HG02588 (cell line): ENCODE data around the gene ECI2.
A peak's percentile ranks its signal among the peaks of the same experiment; 100 is the strongest.

ENCODE experiments used
- ATAC-seq: cut with Tn5 transposase; IDR thresholded peaks from one replicate; pipeline ENCODE4 v1.9.1; 2021; ENCODE audit warnings: mild to moderate bottlenecking, moderate library complexity; ENCODE audit not compliant: unreplicated experiment

Gene ECI2, protein sequence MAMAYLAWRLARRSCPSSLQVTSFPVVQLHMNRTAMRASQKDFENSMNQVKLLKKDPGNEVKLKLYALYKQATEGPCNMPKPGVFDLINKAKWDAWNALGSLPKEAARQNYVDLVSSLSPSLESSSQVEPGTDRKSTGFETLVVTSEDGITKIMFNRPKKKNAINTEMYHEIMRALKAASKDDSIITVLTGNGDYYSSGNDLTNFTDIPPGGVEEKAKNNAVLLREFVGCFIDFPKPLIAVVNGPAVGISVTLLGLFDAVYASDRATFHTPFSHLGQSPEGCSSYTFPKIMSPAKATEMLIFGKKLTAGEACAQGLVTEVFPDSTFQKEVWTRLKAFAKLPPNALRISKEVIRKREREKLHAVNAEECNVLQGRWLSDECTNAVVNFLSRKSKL

DNA sequence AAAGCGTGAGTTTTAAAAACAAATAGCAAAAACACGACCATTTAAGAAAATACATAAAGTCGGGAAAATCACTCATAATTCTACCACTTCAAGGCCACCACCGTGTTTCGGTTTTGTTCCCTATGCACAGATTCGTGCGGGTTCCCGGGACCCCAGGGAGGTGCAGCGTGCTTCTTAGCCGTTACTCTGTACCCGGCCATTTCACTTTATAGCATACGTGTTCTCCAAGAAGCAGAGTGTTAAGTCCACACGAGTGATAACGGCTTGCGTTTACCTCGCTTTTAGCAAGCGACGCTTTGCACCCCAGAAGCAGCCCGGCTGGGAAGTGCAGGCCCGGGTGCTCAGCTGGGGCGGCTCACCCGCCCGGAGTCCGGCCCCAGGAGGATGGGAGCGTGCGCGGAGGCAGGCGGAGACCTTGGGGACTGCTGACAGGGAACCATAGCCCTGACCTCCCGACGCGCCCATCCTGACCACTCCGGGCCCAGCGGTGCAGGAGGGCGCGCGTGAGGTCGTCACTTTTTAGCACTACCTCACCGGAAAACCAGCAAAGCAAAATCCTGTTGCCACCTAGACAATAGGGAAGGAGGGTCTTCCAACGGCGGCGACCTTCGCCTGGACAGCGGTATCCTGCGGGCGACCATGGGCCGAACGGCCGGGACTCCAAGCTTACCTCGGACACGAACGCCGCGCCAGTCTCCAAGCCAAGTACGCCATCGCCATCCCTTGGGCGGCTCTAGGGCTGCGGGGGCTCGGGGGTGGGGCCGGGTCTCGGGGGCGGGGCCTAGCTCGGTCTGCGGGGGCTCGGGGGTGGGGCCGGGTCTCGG, at the start of gene ECI2:
Gene ECI2 (minus strand): TSS at position 735 of the 824 bp plus-strand sequence. CDS start 15 bp downstream, at position 720.
- ATAC-seq: peak; percentile 50

DNA sequence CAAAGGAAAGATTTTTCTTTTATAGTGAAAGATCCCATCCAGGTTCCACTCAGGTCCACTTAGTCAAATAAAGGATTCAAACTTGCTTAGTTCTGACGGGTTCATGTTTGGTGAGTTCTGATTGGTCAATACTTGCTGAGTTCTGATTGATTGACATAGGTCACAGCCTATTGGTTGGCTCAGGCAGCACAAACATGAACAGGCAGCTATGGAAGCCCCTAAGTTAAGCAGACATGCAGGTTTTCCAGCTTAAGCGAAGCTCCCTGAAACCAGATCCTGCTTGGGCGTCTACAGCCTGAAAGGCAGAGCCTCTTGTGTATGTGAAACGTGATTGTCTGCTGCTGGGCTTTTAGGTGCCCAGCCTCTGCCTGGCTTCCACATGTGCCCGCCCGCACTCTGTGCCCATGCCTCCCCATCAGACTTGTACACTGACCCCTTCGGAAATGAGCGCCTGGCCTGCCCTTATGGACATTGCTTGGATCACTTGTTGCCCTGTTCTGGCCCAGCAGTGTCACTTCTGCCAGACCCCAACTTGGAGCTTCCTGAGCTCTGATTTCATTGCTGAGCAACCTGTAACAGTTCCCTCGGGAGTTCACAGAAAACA, 45.4 kb upstream of the ECI2 start:
- ATAC-seq: no peak

GRCh38 chr6:4179960-4180651, 44.7 kb upstream of the ECI2 start:
- no peak for ATAC-seq

GRCh38 chr6:4178737-4179333, 43.5 kb upstream of the ECI2 start:
- ATAC-seq: no peak

GRCh38 chr6:4176907-4177306, 41.5 kb upstream of the ECI2 start:
- ATAC-seq: no peak

DNA sequence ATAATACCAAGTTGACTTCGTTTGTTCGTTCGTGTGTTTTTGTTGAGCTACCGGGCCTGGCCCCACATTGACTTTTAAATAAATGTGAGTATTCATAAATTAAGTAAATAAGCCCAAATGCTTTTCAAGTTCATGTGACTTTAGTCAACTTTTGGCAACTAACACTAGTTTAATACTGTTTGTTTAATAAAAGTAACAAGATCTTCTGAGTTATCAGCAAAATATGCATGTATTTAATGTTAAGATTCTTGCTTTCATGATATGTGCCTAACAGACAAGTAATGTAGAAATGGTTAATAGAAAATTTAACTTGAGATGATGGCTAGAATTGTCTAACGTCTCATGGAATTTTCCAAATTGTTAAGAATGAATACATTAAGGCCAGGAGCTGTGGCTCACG, 38.7 kb upstream of the ECI2 start:
- no peak for ATAC-seq

DNA sequence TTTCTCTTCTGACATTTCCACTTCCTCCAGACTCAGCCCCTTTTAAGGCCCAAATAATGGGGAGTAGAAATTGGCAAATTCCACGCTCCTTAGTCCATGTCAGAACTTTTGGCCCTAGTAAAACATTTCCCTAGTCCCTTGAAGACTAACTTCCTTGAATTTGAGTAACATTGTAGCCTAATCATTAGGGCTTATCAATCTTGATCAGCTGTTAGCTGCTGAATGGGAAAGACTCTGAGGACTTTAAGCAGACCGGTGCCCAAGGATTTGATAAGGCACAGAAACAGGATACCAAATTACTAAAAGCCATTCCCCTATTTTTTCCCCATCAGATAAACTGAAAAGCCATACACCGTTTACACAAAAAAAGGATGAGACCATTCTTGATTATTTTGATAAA, 37.0 kb upstream of the ECI2 start:
- no peak for ATAC-seq

GRCh38 chr6:4170297-4170696, 34.9 kb upstream of the ECI2 start:
- no peak for ATAC-seq

- ATAC-seq: no peak
Measured at GRCh38 chr6:4169028-4169789, 33.8 kb upstream of the ECI2 start.

- no peak for ATAC-seq
Measured at GRCh38 chr6:4167833-4168232, 32.5 kb upstream of the ECI2 start.

DNA sequence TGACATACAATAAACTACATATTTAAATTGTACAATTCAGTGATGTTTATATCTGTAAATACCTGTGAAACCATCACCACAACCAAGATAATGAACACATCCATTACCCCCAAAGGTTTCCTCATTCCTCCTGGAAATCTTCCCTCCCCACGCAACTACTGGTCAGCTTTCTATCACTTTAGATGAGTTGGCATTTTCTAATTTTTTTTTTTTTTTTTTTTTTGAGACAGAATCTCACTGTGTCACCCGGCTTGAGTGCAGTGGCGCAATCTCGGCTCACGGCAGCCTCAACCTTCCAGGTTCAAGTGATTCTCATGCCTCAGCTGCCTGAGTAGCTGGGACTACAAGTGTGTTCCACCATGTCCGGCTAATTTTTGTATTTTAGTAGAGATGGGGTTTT, 31.7 kb upstream of the ECI2 start:
- no peak for ATAC-seq

DNA sequence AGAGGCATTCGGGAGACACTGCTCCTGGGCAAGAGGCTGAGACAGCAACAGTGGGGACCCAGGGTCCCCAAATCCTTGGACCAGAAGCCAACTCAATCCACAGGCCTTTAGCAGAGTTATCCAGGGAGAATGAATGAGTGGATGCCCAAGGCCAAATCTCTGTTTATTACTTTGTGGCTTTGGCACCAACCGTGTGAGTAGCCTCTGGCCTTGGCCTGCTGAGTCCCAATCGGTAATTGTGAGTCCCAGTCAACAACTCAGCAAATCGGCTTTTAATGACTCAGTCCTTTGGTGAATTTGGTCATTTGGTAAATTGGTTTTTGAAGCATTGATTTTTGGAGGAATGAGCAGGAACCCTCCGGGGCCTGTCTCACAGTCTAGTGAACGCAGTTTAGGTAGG, 29.1 kb upstream of the ECI2 start:
- ATAC-seq: no peak

DNA sequence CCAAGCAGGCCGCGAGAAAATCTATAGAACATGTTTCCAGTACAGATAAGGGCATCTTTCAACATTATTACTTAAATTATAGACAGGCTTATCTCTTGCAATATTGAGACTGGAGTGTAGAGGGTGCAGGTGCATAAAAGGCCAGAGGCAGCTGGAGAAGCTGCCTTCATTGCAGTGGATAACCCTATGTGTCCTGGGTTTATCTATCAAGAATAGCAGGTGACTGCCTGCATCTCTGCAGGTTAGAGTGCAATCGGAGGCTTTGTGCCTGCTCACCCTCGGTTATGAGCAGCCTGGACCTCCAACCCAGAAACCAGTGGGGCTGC, 28.7 kb upstream of the ECI2 start:
- ATAC-seq: no peak

DNA sequence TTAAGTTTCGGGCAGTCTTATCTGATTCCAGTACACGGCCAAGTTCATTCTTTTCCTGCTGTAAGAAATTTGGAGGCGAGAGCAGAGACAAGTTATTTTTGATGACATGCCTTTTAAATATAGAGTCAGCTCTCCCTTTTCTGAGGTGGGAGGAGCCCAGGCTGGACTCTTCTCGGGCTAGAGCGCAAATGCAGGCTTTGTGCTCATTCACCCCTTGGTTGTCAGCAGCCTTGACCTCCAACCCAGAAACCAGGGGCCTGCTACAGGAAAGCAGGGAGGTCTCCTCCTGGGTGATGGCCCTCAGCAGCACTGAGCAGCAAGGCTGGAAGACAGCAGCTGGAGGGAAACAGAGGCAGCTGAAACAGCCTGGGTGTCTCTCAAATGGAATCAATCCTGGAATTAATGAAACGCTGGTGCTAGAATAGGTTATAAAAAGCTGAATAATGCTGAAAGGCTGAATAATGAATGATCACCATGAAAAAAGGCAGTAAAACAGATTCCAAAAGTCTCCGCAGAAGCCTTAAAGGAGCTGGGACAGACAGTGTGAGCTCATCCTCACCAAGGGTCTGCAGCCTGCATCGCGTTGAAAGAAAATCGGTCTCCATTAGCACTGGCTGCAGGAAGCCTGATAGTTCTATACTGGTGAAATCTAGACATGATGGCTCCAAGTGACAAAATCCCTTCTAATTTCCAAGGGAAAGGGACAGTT, 28.2 kb upstream of the ECI2 start:
- ATAC-seq: no peak

DNA sequence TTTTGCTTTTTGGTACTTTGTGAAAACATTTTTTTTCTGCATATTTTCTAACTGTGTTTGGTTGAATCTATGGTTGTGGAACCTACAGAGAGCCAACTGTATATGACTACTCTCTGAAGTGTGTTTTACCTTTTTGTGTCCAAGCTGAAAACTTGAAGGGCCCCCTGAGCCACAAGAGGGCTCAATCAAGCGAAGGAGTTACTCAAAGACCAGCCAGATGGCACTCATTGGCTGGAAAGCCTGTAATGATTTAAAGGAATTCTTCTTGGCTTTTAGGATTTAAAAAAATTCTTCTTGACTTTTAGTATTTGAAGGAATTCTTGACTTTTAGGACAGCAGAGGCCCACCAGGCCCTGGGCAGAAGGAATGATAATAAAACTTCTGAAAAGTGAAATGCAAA, 27.0 kb upstream of the ECI2 start:
- no peak for ATAC-seq

DNA sequence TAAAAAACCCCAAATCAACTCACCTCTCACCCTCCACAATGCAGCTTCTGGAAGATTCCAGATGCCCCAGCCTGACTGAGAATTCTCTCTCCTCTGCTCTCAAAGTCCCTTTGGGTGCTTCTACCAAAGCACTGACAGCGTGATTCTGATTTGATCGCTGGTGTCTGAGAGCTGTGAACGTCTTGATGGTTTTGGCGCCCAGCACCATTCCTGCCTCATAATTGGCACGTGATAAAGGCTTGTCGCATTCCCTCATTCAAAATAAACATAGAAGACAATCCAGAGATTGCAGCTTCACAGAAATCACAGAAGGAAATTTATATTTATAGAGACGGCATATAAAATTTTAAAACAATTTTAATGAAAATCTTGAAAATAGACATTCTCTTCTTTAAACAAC, 24.1 kb upstream of the ECI2 start:
- no peak for ATAC-seq

GRCh38 chr6:4157506-4157905, 22.1 kb upstream of the ECI2 start:
- ATAC-seq: no peak

DNA sequence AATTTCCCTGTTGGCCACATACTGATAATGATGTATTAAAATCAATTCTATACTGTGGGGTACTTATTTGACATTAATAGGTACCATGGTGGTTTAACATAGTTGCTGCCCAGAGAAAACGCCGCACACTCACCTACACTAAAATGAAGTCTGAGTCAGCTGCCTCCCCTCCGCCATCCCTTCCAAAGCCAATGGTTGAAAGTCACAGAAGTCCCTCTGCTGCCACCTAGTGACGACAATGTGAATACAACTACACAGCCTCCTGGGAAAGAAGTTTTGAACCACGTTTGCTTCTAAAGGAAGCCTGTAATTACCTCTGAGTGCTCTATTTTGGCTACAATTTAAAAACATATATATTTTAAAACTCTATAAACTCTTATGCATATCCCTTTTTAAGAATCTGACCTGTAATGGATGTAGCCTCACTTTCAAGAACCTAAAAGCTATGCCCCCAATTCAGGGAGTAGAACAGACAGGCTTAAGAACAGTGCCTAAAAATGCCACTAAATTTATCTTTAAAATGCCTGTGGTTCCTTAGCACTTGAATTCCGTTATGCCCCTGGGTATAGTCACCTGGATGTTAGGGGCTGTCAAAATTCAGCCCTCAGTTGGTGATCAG, 20.6 kb upstream of the ECI2 start:
- ATAC-seq: peak; percentile 73

- no peak for ATAC-seq
Measured at GRCh38 chr6:4153514-4153985, 18.2 kb upstream of the ECI2 start.
